ENCODE results near the gene ARAP2.

The ARAP2 gene

DNA sequence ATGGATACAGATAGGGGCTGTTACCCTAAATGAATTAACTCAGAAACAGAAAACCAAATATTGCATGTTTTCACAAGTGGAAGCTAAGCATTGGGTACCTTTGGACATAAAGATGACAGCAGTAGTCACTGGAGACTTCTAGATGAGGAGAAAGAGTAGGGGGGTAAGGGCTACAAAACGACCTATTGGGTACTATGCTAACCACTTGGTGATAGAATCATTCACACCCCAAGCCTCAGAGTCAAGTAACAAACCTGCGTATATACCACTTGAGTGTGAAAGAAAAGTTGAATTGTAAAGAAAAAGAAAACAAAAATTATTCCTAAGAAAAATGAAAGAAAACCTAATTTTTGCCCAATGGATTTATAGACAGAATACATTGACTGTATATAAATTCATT is 7.7 kb upstream of the ARAP2 start:
- Histone ChIP-seq H2AFZ (ENCODE audit: low read depth, low read length) (no peak overlapping the region), H3K79me2 (ENCODE audit: insufficient read depth, low read length) (no peaks in the 10 kb centered on the region), H3K4me2 (ENCODE audit: insufficient read depth, low read length) (no peak overlapping the region), H3K9ac (ENCODE audit: low read depth, low read length) (no peak overlapping the region), H3K4me3 (ENCODE audit: low read depth in 1 of 2, low read length in 2 of 2) (no peak overlapping the region), H4K20me1 (ENCODE audit: insufficient read depth, low read length) (no peaks in the 10 kb centered on the region), H3K9me3 (ENCODE audit: insufficient read depth, low read length, severe bottlenecking) (no peaks in the 10 kb centered on the region), H3K4me1 (ENCODE audit: insufficient read depth, low read length) (peaks cover 32% of the 10 kb centered on the region), H3K27me3 (ENCODE audit: insufficient read depth, low read length, poor library complexity) (no peaks in the 10 kb centered on the region), H3K27ac (ENCODE audit: low read length) (no peak overlapping the region), H3K36me3 (ENCODE audit: insufficient read depth, low read length) (no peaks in the 10 kb centered on the region)
- DNase-seq (no peak), ATAC-seq (ENCODE audit: insufficient read depth, low read depth) (no peak)
- TF ChIP-seq EZH2 (IDR thresholded peaks at IDR 0.05; ENCODE audit: borderline replicate concordance, low read depth, low read length, severe bottlenecking) (no peak), CTCF (IDR thresholded peaks at IDR 0.05; ENCODE audit: borderline replicate concordance, extremely low read depth, low read length, poor library complexity, severe bottlenecking) (no peak)

DNA sequence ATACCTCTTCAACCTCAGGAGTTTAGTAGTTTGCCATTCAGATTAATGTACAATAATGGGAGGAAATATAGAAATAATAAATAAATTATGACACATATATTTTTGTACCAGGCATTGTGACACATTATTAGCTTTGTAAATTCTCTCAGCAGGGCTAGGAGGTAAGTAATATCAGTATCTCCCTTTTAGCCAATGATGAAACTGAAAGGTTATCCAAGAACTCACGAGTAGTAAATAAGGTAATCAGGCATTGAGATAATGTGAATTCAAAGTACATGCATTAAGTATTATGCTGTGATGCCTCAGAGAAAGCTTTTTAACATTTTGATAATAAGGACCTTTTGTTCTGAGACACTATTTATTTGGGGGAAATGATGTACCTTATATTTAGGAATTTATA is 5.3 kb upstream of the ARAP2 start:
- peaks cover 16% of the 10 kb centered on the region for H3K4me1 ChIP-seq (ENCODE audit: insufficient read depth, low read length)
- H4K20me1 ChIP-seq (ENCODE audit: insufficient read depth, low read length) = no peaks in the 10 kb centered on the region
- H3K27ac ChIP-seq (ENCODE audit: low read length) = no peak overlapping the region
- no peak overlapping the region for H3K4me3 ChIP-seq (ENCODE audit: low read depth in 1 of 2, low read length in 2 of 2)
- DNase-seq = no peak
- ATAC-seq (ENCODE audit: insufficient read depth, low read depth) = no peak
- H3K9me3 ChIP-seq (ENCODE audit: insufficient read depth, low read length, severe bottlenecking) = no peaks in the 10 kb centered on the region
- no peaks in the 10 kb centered on the region for H3K36me3 ChIP-seq (ENCODE audit: insufficient read depth, low read length)
- H3K9ac ChIP-seq (ENCODE audit: low read depth, low read length) = no peak overlapping the region
- TF ChIP-seq CTCF (IDR thresholded peaks at IDR 0.05; ENCODE audit: borderline replicate concordance, extremely low read depth, low read length, poor library complexity, severe bottlenecking) (no peak), EZH2 (IDR thresholded peaks at IDR 0.05; ENCODE audit: borderline replicate concordance, low read depth, low read length, severe bottlenecking) (no peak)
- H2AFZ ChIP-seq (ENCODE audit: low read depth, low read length) = no peak overlapping the region
- no peak overlapping the region for H3K4me2 ChIP-seq (ENCODE audit: insufficient read depth, low read length)
- peaks cover 2% of the 10 kb centered on the region for H3K79me2 ChIP-seq (ENCODE audit: insufficient read depth, low read length)
- H3K27me3 ChIP-seq (ENCODE audit: insufficient read depth, low read length, poor library complexity) = no peaks in the 10 kb centered on the region

GRCh38 chr4:36243355-36244256 is 708 bp downstream of the ARAP2 start:
- Histone ChIP-seq H4K20me1 (ENCODE audit: insufficient read depth, low read length) (no peaks in the 10 kb centered on the region), H3K9ac (ENCODE audit: low read depth, low read length) (peak overlapping the region; percentile 96), H3K79me2 (ENCODE audit: insufficient read depth, low read length) (peaks cover 60% of the 10 kb centered on the region), H3K4me3 (ENCODE audit: low read depth in 1 of 2, low read length in 2 of 2) (peak overlapping the region; percentile 77 to 92), H2AFZ (ENCODE audit: low read depth, low read length) (peak overlapping the region; percentile 98), H3K36me3 (ENCODE audit: insufficient read depth, low read length) (peaks cover 14% of the 10 kb centered on the region), H3K27ac (ENCODE audit: low read length) (peak overlapping the region; percentile 95), H3K9me3 (ENCODE audit: insufficient read depth, low read length, severe bottlenecking) (no peaks in the 10 kb centered on the region), H3K4me2 (ENCODE audit: insufficient read depth, low read length) (peak overlapping the region; percentile 80), H3K4me1 (ENCODE audit: insufficient read depth, low read length) (peaks cover 32% of the 10 kb centered on the region), H3K27me3 (ENCODE audit: insufficient read depth, low read length, poor library complexity) (no peaks in the 10 kb centered on the region)
- peak; percentile 66 for DNase-seq
- peak; percentile 58 for ATAC-seq (ENCODE audit: insufficient read depth, low read depth)
- TF ChIP-seq EZH2 (IDR thresholded peaks at IDR 0.05; ENCODE audit: borderline replicate concordance, low read depth, low read length, severe bottlenecking) (no peak), CTCF (IDR thresholded peaks at IDR 0.05; ENCODE audit: borderline replicate concordance, extremely low read depth, low read length, poor library complexity, severe bottlenecking) (no peak)

Data from DND-41 (cell line).